Measurements from ENCODE around the gene XYLT1.
"Not testable (repeated sequence)": the region's sequence is repeated elsewhere in the genome, so short reads cannot be mapped to it uniquely, and the experiment has no call there.

Gene XYLT1

GRCh38 chr16:17327664-17328335 is 143.0 kb downstream of the XYLT1 start:
- DNase-seq: no peak

DNA sequence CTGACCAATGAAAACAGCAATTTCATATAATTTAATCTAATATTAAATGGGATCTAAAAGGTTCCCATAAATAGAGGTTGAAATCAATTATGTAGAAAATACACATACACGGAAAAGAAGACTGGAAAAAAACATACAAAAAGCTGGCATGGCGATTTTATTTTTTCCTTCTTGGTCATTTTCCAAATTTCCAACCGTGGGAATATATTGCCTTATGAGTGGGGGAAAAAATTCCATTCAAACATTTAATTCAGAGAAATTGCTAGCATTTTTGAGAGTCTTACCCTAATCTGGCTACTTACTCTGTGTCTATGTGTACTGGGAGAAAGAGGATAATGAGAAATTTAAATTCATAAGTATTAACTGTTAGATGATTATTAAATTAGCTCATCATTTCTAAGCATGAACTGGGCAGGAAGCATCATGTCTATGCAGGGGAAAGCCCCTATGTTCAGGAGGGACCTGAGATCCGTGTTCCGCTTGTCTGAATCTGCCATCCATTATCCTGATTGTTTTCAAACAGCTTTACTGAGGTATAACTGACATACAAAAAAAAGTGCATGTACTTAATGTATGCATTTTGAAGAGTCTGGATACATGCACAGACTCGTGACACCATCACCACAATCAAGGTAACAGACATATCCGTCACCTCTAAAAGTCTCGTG is 145.2 kb downstream of the XYLT1 start:
- DNase-seq: no peak

- no peak for DNase-seq
These were observed 146.3 kb downstream of the XYLT1 start for GRCh38 chr16:17324451-17324850.

DNA sequence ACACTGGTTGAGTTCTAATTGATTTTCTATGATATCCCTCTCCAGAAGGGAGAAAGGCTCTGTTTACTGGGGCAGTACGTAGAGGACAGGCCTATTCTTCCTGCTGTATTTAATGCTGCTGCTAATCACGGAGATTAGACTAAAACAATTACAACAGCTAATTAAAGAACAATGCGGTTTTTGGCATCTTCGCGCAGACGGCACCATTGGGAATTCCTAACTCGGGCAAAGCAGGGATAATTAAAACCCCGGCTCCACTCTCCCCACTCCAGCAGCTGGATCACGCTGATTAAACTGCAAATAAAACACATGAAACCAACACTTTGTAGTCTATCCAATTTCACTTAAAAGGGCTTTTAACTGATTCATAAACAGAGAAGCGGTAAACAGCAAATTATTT is 147.6 kb downstream of the XYLT1 start:
- no peak for DNase-seq

- DNase-seq: no peak
These were observed 148.9 kb downstream of the XYLT1 start for GRCh38 chr16:17321824-17322223.

DNA sequence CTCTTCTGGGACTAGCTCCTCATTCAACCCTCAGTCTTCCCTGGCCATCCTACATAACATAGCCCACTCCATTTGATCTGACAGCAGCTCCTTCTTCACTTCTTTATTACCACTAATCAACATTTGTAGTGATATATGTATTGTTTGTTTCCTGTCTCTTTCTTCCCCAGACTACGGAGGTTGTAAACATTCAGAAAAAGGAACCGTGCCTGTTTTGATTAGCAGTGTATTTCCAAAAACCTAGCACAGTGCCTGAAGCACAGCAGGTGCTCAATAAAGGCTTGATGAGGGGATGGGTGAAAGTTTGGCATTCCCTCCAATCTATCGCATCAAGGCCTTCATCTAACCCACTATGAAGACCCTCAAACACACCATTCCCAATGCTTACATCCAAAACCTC is 150.8 kb downstream of the XYLT1 start:
- no peak for DNase-seq

- no peak for DNase-seq
These were observed 152.5 kb downstream of the XYLT1 start for GRCh38 chr16:17318238-17318637.

DNA sequence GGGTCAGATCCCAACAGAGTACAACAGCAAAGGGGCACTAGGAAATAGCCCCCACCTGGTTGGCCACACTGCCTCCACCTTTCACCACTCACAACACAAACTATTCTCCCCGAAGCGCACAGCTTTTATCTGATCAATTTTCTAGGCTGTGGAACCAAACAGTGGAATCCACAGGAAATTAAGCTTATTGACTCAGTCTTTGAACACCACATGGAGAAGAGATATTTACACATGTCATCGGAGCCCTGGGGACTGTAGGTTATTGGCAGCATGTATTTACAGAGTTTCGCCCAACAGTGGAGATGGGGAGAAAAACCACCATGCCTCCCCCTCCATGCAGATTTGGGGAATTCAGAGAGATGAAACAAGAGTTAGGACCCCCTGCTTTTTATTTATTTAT is 154.8 kb downstream of the XYLT1 start:
- no peak for DNase-seq

GRCh38 chr16:17313793-17314547 is 156.8 kb downstream of the XYLT1 start:
- no peak for DNase-seq

GRCh38 chr16:17313085-17313611 is 157.6 kb downstream of the XYLT1 start:
- DNase-seq: no peak

DNA sequence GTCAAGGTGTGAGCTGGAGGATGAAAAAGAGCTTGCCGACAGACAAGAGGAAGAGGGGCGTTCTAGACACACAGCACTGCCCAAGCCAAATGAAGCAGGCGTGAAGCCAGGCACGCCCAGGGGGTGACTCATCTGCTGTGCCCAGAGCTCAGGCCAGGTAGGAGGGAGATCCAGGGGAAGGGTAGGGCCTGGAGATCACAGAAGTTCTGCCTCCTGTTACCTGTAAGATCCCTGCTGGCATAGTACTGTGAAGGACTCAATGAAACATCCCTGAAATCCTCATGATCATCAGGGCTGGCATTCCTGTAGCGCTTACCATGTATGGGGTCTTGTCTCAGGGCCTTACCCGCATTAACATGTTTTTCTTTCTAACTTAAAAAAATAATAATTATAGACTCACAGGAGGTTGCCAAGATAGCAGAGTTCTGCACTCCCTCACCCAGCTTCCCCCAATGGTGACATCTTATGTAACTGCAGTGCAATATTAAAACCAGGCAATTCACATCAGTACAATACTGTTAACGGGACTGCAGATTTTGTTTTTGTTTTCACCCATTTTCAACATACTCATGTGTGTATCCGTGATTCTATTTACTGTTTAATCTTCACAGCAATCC is 158.6 kb downstream of the XYLT1 start:
- no peak for DNase-seq

DNA sequence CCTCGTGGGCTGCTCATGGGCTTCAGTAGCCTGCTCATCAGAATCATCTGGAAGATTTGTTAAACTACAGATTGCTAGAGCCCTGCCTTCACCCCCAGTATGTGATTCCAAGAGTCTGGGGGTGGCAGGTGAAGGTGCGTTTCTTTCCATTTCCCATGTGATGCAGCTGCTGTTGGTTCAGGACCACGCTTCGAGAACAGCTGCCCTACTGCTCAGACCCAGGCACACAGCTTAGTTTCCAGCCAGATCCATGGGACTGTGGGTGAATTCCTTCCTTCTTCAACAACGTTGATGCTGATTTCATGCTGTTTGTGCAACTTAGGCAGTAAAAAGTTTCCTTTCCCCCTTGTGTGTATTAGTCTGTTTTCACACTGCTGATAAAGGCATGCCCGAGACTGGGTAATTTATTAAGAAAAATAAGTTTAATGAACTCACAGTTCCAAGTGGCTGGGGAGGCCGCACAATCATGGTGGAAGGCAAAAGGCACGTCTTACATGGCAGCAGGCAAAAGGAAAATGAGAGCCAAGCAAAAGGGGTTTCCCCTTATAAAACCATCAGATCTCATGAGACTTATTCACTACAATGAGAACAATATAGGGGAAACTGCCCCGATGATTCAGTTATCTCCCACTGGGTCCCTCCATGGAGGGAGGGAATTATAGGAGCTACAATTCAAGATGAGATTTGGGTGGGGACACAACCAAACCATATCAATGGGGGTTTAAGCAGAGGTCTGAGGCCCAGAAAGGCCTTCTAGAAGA is 159.2 kb downstream of the XYLT1 start:
- DNase-seq: no peak

DNA sequence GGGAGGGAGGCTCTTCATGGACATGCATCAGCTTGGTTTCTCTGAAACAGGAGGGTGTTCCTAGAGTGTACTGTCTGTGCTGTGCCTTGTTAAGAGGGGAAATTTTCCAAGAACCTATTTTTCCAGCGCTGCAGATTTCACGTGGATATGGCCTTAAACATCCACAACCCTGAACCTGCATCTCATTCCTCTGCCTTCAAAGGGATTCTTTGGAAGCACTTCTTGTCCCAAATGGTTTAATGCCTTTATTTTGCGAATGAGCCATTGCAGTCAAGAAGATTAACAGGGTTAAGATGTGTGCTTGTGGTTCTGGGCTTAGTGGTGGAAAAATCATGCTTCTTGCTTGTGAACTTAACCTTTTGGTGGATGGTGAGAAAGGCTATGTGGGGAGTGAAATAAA is 161.2 kb downstream of the XYLT1 start:
- DNase-seq: no peak

GRCh38 chr16:17308186-17308585 is 162.6 kb downstream of the XYLT1 start:
- DNase-seq: no peak

GRCh38 chr16:17307504-17307903 is 163.3 kb downstream of the XYLT1 start:
- no peak for DNase-seq

DNA sequence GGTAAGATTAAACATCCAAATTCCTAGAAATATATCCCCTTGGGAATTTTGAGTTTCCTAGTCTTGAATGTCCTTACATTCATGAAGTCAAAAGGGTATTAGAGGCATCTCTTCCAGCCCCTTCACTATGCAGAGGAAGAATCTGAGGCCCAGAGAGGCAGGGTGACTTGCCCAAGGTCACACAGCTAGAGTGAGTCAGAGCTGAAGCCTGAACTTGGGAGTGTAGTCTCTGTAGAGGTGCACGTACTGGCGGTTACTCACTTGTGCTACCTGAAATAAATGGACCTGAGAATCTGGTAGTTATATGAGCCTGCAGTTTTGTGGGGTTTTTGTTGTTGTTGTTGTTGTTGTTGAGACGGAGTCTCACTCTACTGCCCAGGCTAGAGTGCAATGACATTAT is 164.0 kb downstream of the XYLT1 start:
- DNase-seq: no peak

DNA sequence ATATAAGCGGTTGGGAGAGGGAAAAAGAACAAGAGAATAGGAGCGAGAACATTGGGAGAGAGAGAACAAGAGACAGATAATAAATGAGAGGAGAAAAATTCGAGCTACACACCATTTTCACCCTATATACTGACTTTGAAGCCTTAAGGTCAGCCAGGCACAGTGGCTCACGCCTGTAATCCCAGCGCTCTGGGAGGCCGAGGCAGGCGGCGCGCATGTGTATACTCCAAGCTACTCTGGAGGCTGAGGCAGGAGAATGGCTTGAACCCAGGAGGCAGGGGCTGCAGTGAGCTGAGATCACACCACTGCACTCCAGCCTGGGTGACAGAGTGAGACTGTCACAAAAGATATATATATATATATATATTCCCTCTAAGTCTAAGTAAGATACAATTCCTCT is 164.5 kb downstream of the XYLT1 start:
- not testable (repeated sequence) for DNase-seq

DNA sequence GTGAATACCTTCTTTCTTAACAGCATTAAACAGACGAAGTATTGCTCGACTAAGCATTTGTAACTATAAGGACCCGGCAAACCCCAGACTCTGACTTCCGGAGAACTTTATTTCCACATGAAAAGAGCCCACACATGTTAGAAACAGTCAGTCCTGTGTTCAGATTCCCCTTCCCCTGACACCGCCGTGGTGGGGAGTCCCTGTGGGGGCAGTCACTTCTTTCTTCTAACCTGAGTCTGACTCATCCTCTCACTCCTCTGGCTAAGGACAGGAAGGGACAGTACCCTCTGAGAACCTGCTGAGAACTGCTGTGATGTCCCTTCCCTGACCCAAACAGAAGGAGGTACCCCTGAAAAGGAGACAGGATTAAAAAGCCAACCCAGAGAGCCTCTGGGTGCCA is 165.1 kb downstream of the XYLT1 start:
- DNase-seq: no peak

DNA sequence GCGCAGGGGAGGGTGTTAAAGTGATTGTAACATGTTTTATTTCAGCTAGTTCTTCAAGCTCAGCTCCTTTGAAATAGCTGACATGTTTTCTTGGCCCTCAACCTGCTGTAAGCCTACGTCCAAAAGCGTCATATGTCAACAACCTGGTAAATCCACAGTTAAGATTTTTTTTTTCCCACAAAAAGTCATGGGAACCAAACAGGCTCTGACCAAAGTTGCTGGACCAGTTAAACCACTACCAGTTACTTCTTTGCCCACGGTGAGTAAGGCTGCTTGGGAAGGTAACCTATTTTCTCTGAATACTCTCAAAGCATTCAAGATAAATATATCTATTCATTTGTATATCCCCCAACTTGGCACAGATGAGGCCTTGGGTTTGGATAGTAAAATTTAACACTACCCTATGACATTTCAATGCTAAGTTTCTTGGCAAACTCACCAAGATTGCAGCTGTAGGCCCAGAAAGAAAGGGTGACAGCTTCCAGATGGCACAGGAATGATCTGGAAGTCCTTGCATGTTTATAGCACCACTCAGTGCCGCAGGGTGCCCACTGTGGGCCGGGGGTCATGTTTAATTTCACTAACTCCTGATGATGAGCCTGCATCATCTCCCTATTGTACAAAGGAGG is 166.2 kb downstream of the XYLT1 start:
- DNase-seq: no peak

- no peak for DNase-seq
These were observed 166.7 kb downstream of the XYLT1 start for GRCh38 chr16:17304106-17304490.

DNA sequence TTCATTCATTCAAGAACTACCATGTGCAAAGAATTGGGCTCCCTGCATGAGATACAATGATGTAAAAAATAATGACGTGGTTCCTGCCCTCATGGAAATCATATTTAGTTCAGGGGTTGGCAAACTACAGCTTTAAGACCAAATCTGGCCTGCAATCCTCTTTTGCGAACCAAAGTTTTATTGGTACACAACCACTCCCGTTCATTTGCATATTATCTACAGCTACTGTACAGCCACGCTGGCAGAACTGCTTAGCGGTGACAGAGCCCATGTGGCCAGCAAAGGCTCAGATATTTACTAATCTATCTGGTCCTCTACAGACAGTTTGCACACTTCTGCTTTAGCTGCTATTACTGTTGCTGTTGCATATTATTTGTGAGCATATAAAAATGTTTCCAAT is 167.7 kb downstream of the XYLT1 start:
- DNase-seq: no peak

DNA sequence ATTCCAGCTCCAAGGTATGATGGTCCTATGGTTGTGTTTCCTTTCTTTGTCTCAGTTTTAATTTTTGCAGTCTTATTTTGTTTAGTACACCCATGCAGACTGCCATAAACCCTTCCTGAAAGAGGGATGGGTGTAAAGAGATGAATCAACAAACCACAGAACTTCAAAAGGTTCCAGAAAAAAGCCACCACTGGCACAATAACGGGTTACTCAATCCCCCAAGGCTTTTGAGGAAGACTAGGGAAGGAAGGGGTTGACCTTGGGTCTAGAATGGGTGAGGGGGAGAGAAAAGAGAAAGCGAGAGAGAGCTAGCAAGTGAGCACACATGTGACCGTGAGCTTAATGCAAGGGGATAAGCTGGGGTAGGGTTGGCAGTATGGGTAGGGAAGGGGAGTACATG is 168.1 kb downstream of the XYLT1 start:
- DNase-seq: no peak

Data from NCI-H748 treated with DMSO at 0.1 percent for 48 hours (cell line).